IMR-90 (cell line): ENCODE measurements around the gene HELZ. TPM values are rescaled to one million over a fixed set of nuclear protein-coding genes. Genes with fewer than 3 reads are reported as not detected.

Experiments used
- ATAC-seq: fragments of 200-7000 bp; cut with Tn5 transposase; 2 replicates; pipeline ENCODE4 v1.9.1; 2020; ENCODE audit warnings: low read depth, mild to moderate bottlenecking, moderate library complexity
- BruUV-seq: library from RNA; stranded (reverse); fragments of 400-500 nt; replicated peaks from 2 replicates; lab custom pipeline; 2021; lab: Mats Ljungman, UMichigan
- CTCF ChIA-PET: fragments of 300-600 bp; formaldehyde crosslinking; extraction: SDS; loops from one replicate; lab custom pipeline; 2021; ENCODE audit warnings: antibody characterized with exemption; lab: Yijun Ruan, JAX
- POLR2A ChIA-PET: fragments of 300-600 bp; sonication (Branson Sonifier 250); formaldehyde crosslinking; loops from one replicate; lab custom pipeline; 2022; ENCODE audit warnings: antibody characterized with exemption; ENCODE audit not compliant: unreplicated experiment; lab: Charles Lee
- DNase-seq: peaks from one replicate; pipeline ENCODE4 v3.0.0; 2013
- H2AFZ ChIP-seq: replicated peaks from 2 replicates; pipeline ENCODE3; 2013; ENCODE audit warnings: low read length, mild to moderate bottlenecking; ENCODE audit not compliant: poor library complexity
- H2AK5ac ChIP-seq: 2 replicates; pipeline ENCODE4 v1.6.1; 2013; ENCODE audit warnings: low read depth, low read length, inconsistent platforms
- H2AK9ac ChIP-seq: replicated peaks from 2 replicates; pipeline ENCODE3; 2013; ENCODE audit warnings: mild to moderate bottlenecking, low read depth, low read length, moderate library complexity; ENCODE audit not compliant: poor library complexity
- H2BK120ac ChIP-seq: 2 replicates; pipeline ENCODE4 v1.6.1; 2013; ENCODE audit warnings: low read depth, low read length, inconsistent platforms
- H2BK15ac ChIP-seq: 3 replicates; pipeline ENCODE4 v1.6.1; 2013; ENCODE audit warnings: low read depth, low read length, inconsistent platforms
- H2BK20ac ChIP-seq: 2 replicates; pipeline ENCODE4 v1.6.1; 2013; ENCODE audit warnings: low read depth, mild to moderate bottlenecking, inconsistent platforms, low read length, moderate library complexity
- H2BK5ac ChIP-seq: 2 replicates; pipeline ENCODE4 v1.6.1; 2013; ENCODE audit warnings: mild to moderate bottlenecking, low read depth, low read length, inconsistent platforms; ENCODE audit not compliant: poor library complexity, severe bottlenecking
- H3K14ac ChIP-seq: replicated peaks from 2 replicates; pipeline ENCODE4 v1.6.1; 2013; ENCODE audit warnings: low read depth, low read length, inconsistent platforms
- H3K18ac ChIP-seq: 2 replicates; pipeline ENCODE4 v1.6.1; 2013; ENCODE audit warnings: low read depth, low read length, control low read depth
- H3K23ac ChIP-seq: 2 replicates; pipeline ENCODE4 v1.6.1; 2013; ENCODE audit warnings: low read depth, low read length, inconsistent platforms
- H3K27ac ChIP-seq: 2 replicates; pipeline ENCODE4 v1.5.1; 2013; ENCODE audit warnings: mild to moderate bottlenecking, control low read depth, low read length; ENCODE audit not compliant: insufficient read depth
- H3K27me3 ChIP-seq: 2 replicates; pipeline ENCODE4 v1.6.1; 2013; ENCODE audit warnings: low read length; ENCODE audit not compliant: control insufficient read depth, insufficient read depth
- H3K36me3 ChIP-seq: 2 replicates; pipeline ENCODE4 v1.6.1; 2013; ENCODE audit warnings: low read length, mixed read lengths; ENCODE audit not compliant: control insufficient read depth, insufficient read depth
- H3K4ac ChIP-seq: 2 replicates; pipeline ENCODE4 v1.6.1; 2013; ENCODE audit warnings: low read depth, low read length, inconsistent platforms
- H3K4me1 ChIP-seq: 2 replicates; pipeline ENCODE4 v1.6.1; 2013; ENCODE audit warnings: low read length, mixed read lengths; ENCODE audit not compliant: control insufficient read depth, insufficient read depth
- H3K4me2 ChIP-seq: 2 replicates; pipeline ENCODE4 v1.6.1; 2013; ENCODE audit warnings: low read depth, mild to moderate bottlenecking, control low read depth, low read length, moderate library complexity
- H3K4me3 ChIP-seq: 2 replicates; pipeline ENCODE4 v1.5.1; 2013; ENCODE audit warnings: low read depth, mild to moderate bottlenecking, control low read depth, low read length, moderate library complexity; ENCODE audit not compliant: insufficient read depth
- H3K56ac ChIP-seq: 2 replicates; pipeline ENCODE4 v1.6.1; 2013; ENCODE audit warnings: low read length, inconsistent platforms; ENCODE audit not compliant: insufficient read depth; ENCODE audit errors: extremely low read depth
- H3K79me1 ChIP-seq, 2 experiments: 2 replicates each; pipeline ENCODE4 v1.6.1; 2013; ENCODE audit warnings: low read length in 2 of 2, inconsistent platforms in 1 of 2, low read depth in 1 of 2
- H3K9ac ChIP-seq: 2 replicates; pipeline ENCODE4 v1.6.1; 2013; ENCODE audit warnings: low read depth, low read length, control low read depth
- H3K9me1 ChIP-seq: 2 replicates; pipeline ENCODE4 v1.6.1; 2013; ENCODE audit warnings: low read length, inconsistent platforms; ENCODE audit not compliant: insufficient read depth
- H3K9me3 ChIP-seq: 2 replicates; pipeline ENCODE4 v1.6.1; 2013; ENCODE audit warnings: low read length; ENCODE audit not compliant: control insufficient read depth, insufficient read depth
- H4K20me1 ChIP-seq: 2 replicates; pipeline ENCODE4 v1.6.1; 2013; ENCODE audit warnings: low read length, inconsistent platforms; ENCODE audit not compliant: insufficient read depth
- H4K5ac ChIP-seq: 2 replicates; pipeline ENCODE4 v1.6.1; 2013; ENCODE audit warnings: mild to moderate bottlenecking, low read depth, low read length, control low read depth
- H4K8ac ChIP-seq, 2 experiments: 2 replicates each; pipeline ENCODE4 v1.6.1; 2013; ENCODE audit warnings: low read depth in 2 of 2, low read length in 2 of 2, control low read depth in 1 of 2, inconsistent platforms in 1 of 2
- H4K91ac ChIP-seq: 2 replicates; pipeline ENCODE4 v1.6.1; 2013; ENCODE audit warnings: low read depth, low read length, inconsistent platforms; ENCODE audit not compliant: insufficient read depth
- BHLHE40 ChIP-seq: fragments of 150-350 bp; IDR thresholded peaks from 2 replicates; pipeline ENCODE4 v1.6.1; 2016; ENCODE audit warnings: mild to moderate bottlenecking, low read depth, low read length
- CEBPB ChIP-seq: IDR thresholded peaks from 2 replicates; pipeline ENCODE4 v1.6.1; 2012; ENCODE audit warnings: low read depth, low read length, improper control_type of control experiment
- FOS ChIP-seq: fragments of 150-350 bp; IDR thresholded peaks from 2 replicates; pipeline ENCODE4 v1.6.1; 2016; ENCODE audit warnings: low read depth, low read length
- MAFK ChIP-seq: IDR thresholded peaks from 2 replicates; pipeline ENCODE4 v1.6.1; 2012; ENCODE audit warnings: low read depth, low read length, improper control_type of control experiment
- MXI1 ChIP-seq: IDR thresholded peaks from 2 replicates; pipeline ENCODE4 v1.6.1; 2012; ENCODE audit warnings: low read depth, mild to moderate bottlenecking, low read length, moderate library complexity, borderline replicate concordance
- NFE2L2 ChIP-seq: fragments of 150-350 bp; IDR thresholded peaks from 2 replicates; pipeline ENCODE4 v1.6.1; 2016; ENCODE audit warnings: low read depth, mild to moderate bottlenecking, low read length
- POLR2A ChIP-seq: IDR thresholded peaks from 2 replicates; pipeline ENCODE4 v1.6.1; 2012; ENCODE audit warnings: mild to moderate bottlenecking, low read depth, low read length
- RAD21 ChIP-seq: IDR thresholded peaks from 2 replicates; pipeline ENCODE4 v1.6.1; 2012; ENCODE audit warnings: low read length, improper control_type of control experiment
- RCOR1 ChIP-seq: IDR thresholded peaks from 2 replicates; pipeline ENCODE4 v1.6.1; 2012; ENCODE audit warnings: mild to moderate bottlenecking, low read length, improper control_type of control experiment; ENCODE audit not compliant: insufficient replicate concordance
- RFX5 ChIP-seq: IDR thresholded peaks from 2 replicates; pipeline ENCODE4 v1.8.0; 2012; ENCODE audit warnings: low read depth, mild to moderate bottlenecking, low read length, moderate library complexity
- SMC3 ChIP-seq: fragments of 150-350 bp; IDR thresholded peaks from 2 replicates; pipeline ENCODE4 v1.6.1; 2016; ENCODE audit warnings: low read depth, mild to moderate bottlenecking, antibody characterized with exemption, low read length, moderate library complexity
- WGBS, 2 experiments: methylation state at CpG; one replicate each; pipeline versions ENCODE4 v1.1.5 to v1.1.7; 2013; ENCODE audit warnings: missing lambda C conversion rate in 2 of 2; ENCODE audit not compliant: insufficient read length in 1 of 2; ENCODE audit errors: extremely low coverage in 2 of 2; 5-methylcytosine and 5-hydroxymethylcytosine counted together
- dilution Hi-C: fragments of 300-500 bp; cut with HindIII; formaldehyde crosslinking; loops from one replicate; pipeline ENCODE4 v1.14.3; 2018; ENCODE audit warnings: low sequenced_read_pairs; ENCODE audit not compliant: unreplicated experiment
- in situ Hi-C: fragments of 300-500 bp; cut with MboI; formaldehyde crosslinking; loops from 3 replicates; pipeline ENCODE4 v1.14.3; 2019; ENCODE audit warnings: low sequenced_read_pairs, inconsistent platforms, mixed read lengths
- intact Hi-C: fragments of 100-400 bp; cut with micrococcal nuclease; formaldehyde crosslinking; loops from 2 replicates; pipeline ENCODE4 v1.10.0; 2022
- polyA plus RNA-seq, 3 experiments: library from polyadenylated mRNA; depleted of rRNA; stranded (reverse); fragments of >200 nt; gene quantifications; 2 replicates each; pipeline ENCODE4 v1.2.3, GENCODE V29; 2012; ENCODE audit warnings: low replicate concordance in 1 of 3
- total RNA-seq: library from RNA; depleted of rRNA; stranded (reverse); fragments of >200 nt; gene quantifications from 2 replicates; pipeline ENCODE4 v1.2.3, GENCODE V29; 2012
- TF ChIP-seq, protein P1 (sequence below): conservative IDR thresholded peaks from 2 replicates; pipeline ENCODE4 v1.5.1; 2012; ENCODE audit warnings: mild to moderate bottlenecking, low read depth, low read length, improper control_type of control experiment
- TF ChIP-seq, protein P2 (sequence below): fragments of 150-350 bp; IDR thresholded peaks from 2 replicates; pipeline ENCODE4 v1.6.1; 2017; ENCODE audit warnings: mild to moderate bottlenecking, antibody characterized with exemption, low read length, low read depth
- TF ChIP-seq, protein P3 (sequence below): fragments of 150-350 bp; IDR thresholded peaks from 2 replicates; pipeline ENCODE4 v1.6.1; 2016; ENCODE audit warnings: low read depth, mild to moderate bottlenecking, low read length, moderate library complexity, borderline replicate concordance

The HELZ gene
- total and polyA plus RNA-seq, 2 of the 4 experiments (the other 2 are of a cell fraction): 8.0 to 60.6 TPM

GRCh38 chr17:67085406-67085805 is 159.6 kb downstream of the HELZ start:
- H3K9ac ChIP-seq: no peak overlapping the region
- no peak for ATAC-seq
- no peak overlapping the region for H3K4ac ChIP-seq
- H2AK9ac ChIP-seq: no peak overlapping the region
- TF ChIP-seq MXI1 (no peak), FOS (no peak), SMC3 (no peak), RAD21 (no peak), NFE2L2 (no peak), RFX5 (no peak), POLR2A (no peak), MAFK (no peak), CEBPB (no peak), BHLHE40 (no peak), RCOR1 (no peak)
- TF ChIP-seq, protein P1, sequence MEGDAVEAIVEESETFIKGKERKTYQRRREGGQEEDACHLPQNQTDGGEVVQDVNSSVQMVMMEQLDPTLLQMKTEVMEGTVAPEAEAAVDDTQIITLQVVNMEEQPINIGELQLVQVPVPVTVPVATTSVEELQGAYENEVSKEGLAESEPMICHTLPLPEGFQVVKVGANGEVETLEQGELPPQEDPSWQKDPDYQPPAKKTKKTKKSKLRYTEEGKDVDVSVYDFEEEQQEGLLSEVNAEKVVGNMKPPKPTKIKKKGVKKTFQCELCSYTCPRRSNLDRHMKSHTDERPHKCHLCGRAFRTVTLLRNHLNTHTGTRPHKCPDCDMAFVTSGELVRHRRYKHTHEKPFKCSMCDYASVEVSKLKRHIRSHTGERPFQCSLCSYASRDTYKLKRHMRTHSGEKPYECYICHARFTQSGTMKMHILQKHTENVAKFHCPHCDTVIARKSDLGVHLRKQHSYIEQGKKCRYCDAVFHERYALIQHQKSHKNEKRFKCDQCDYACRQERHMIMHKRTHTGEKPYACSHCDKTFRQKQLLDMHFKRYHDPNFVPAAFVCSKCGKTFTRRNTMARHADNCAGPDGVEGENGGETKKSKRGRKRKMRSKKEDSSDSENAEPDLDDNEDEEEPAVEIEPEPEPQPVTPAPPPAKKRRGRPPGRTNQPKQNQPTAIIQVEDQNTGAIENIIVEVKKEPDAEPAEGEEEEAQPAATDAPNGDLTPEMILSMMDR: no peak
- TF ChIP-seq, protein P2, sequence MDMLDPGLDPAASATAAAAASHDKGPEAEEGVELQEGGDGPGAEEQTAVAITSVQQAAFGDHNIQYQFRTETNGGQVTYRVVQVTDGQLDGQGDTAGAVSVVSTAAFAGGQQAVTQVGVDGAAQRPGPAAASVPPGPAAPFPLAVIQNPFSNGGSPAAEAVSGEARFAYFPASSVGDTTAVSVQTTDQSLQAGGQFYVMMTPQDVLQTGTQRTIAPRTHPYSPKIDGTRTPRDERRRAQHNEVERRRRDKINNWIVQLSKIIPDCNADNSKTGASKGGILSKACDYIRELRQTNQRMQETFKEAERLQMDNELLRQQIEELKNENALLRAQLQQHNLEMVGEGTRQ: no peak
- TF ChIP-seq, protein P3, sequence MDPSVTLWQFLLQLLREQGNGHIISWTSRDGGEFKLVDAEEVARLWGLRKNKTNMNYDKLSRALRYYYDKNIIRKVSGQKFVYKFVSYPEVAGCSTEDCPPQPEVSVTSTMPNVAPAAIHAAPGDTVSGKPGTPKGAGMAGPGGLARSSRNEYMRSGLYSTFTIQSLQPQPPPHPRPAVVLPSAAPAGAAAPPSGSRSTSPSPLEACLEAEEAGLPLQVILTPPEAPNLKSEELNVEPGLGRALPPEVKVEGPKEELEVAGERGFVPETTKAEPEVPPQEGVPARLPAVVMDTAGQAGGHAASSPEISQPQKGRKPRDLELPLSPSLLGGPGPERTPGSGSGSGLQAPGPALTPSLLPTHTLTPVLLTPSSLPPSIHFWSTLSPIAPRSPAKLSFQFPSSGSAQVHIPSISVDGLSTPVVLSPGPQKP: no peak
- dilution Hi-C loops (no loop called here), in situ Hi-C loops (no loop called here), intact Hi-C loops (no loop called here)
- no peak overlapping the region for H2BK5ac ChIP-seq
- no peak for DNase-seq
- ChIA-PET CTCF (no interaction called here), POLR2A (no interaction called here)
- no peaks in the 10 kb centered on the region for H3K27me3 ChIP-seq
- H2AK5ac ChIP-seq: no peak overlapping the region
- no peak overlapping the region for H3K4me3 ChIP-seq
- no peak overlapping the region for H3K23ac ChIP-seq
- no peak overlapping the region for H3K14ac ChIP-seq
- H2BK20ac ChIP-seq: no peak overlapping the region
- no peak overlapping the region for H4K5ac ChIP-seq
- no CpG with 5 or more reads among the region's 3 CpGs for WGBS, 2 experiments
- H4K91ac ChIP-seq: no peak overlapping the region
- BruUV-seq: no TSS peak
- H2BK120ac ChIP-seq: no peak overlapping the region
- no peaks in the 10 kb centered on the region for H3K4me1 ChIP-seq
- H3K79me1 ChIP-seq: peaks cover 9 to 36% of the 10 kb centered on the region in 2 experiments
- H3K36me3 ChIP-seq: peaks cover 16% of the 10 kb centered on the region
- no peaks in the 10 kb centered on the region for H4K20me1 ChIP-seq
- no peak overlapping the region for H2AFZ ChIP-seq
- no peaks in the 10 kb centered on the region for H3K9me3 ChIP-seq
- no peak overlapping the region for H3K27ac ChIP-seq
- H3K9me1 ChIP-seq: no peaks in the 10 kb centered on the region
- H4K8ac ChIP-seq: no peak overlapping the region
- H3K18ac ChIP-seq: no peak overlapping the region
- no peak overlapping the region for H3K4me2 ChIP-seq
- H3K56ac ChIP-seq: no peak overlapping the region
- no peak overlapping the region for H2BK15ac ChIP-seq
